GM18909 (cell line): Measurements from ENCODE around the gene GPR61.

ENCODE experiments used
- ATAC-seq: cut with Tn5 transposase; IDR thresholded peaks from one replicate; pipeline ENCODE4 v1.9.1; 2021; ENCODE audit warnings: mild to moderate bottlenecking; ENCODE audit not compliant: unreplicated experiment, poor library complexity

GPR61 gene

GRCh38 chr1:109532365-109533136 is 7.1 kb upstream of the GPR61 start:
- ATAC-seq: peak; percentile 66

GRCh38 chr1:109534307-109534858 is 5.3 kb upstream of the GPR61 start:
- no peak for ATAC-seq

- ATAC-seq: no peak
Measured at GRCh38 chr1:109535481-109535880, 4.2 kb upstream of the GPR61 start.

GRCh38 chr1:109535971-109536491 is 3.6 kb upstream of the GPR61 start:
- ATAC-seq: no peak

GRCh38 chr1:109537450-109538178 is 2.1 kb upstream of the GPR61 start:
- ATAC-seq: no peak

GRCh38 chr1:109538827-109539555 is 681 bp upstream of the GPR61 start:
- no peak for ATAC-seq

GRCh38 chr1:109541102-109541501 is 1.4 kb downstream of the GPR61 start:
- no peak for ATAC-seq

- ATAC-seq: no peak
Measured at GRCh38 chr1:109542657-109543056, 3.0 kb downstream of the GPR61 start.

- no peak for ATAC-seq
Measured at GRCh38 chr1:109543283-109543987, 3.8 kb downstream of the GPR61 start.

GRCh38 chr1:109543988-109544735 is 4.5 kb downstream of the GPR61 start:
- ATAC-seq: no peak

GRCh38 chr1:109546311-109547109 is 6.8 kb downstream of the GPR61 start:
- ATAC-seq: peak; percentile 48

- peak; percentile 11 for ATAC-seq
Measured at GRCh38 chr1:109547463-109548320, 8.0 kb downstream of the GPR61 start.

GRCh38 chr1:109548321-109549267 is 8.9 kb downstream of the GPR61 start, which contains the start of gene GNAI3:
Gene GNAI3 (plus strand): TSS chr1:109548615. CDS start chr1:109548721, 106 bp downstream.
- peak; percentile 92 for ATAC-seq

- ATAC-seq: no peak
Measured at GRCh38 chr1:109556563-109556962, 16.9 kb downstream of the GPR61 start.

GRCh38 chr1:109557520-109557919 is 17.8 kb downstream of the GPR61 start:
- no peak for ATAC-seq

- no peak for ATAC-seq
Measured at GRCh38 chr1:109559995-109560394, 20.3 kb downstream of the GPR61 start.
